Thyroid gland (tissue), 4 donors: ENCODE data around the gene RPL15.

Source experiments
- CTCF ChIP-seq, 6 experiments: fragments of 200-600 bp in 3 of 6; fragments of 450-650 bp in 3 of 6; sonication (generic) in 3 of 6; IDR thresholded peaks; one replicate each; pipeline ENCODE4 v1.5.1; 2016 to 2019; ENCODE audit warnings: antibody characterized with exemption in 6 of 6, mild to moderate bottlenecking in 2 of 6, inconsistent platforms in 1 of 6, moderate library complexity in 1 of 6
- POLR2A ChIP-seq, 2 donors: fragments of 450-650 bp; IDR thresholded peaks; one replicate each; pipeline ENCODE4 v1.6.1; 2017; ENCODE audit warnings: antibody characterized with exemption in 2 of 2, mild to moderate bottlenecking in 2 of 2, moderate library complexity in 1 of 2

DNA sequence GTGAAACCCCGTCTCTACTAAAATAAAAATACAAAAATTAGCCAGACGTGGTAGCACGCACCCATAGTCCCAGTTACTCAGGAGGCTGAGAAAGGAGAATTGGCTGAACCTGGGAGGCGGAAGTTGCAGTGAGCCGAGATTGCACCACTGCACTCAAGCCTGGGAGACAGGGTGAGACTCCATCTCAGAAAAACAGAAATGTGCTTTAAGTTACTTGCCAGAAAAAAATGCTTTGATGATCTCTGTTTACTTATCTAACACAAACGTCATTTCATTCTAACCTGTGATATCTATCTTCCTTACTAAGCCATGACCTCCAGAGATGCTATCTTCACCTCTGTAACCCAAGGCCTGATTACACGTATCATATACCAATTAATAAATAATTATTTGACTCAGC lies 7.6 kb upstream of the RPL15 start:
- no peak for TF ChIP-seq POLR2A (IDR thresholded peaks at IDR 0.05)
- TF ChIP-seq CTCF (IDR thresholded peaks at IDR 0.05) = no peak
